Endothelial cell (in vitro differentiated cells): ENCODE data around the gene DOC2B. TPM values are rescaled to one million over a fixed set of nuclear protein-coding genes. Genes with fewer than 3 reads are reported as not detected.
A peak's percentile ranks its signal among the peaks of the same experiment; 100 is the strongest.
"Not testable (repeated sequence)": the region's sequence is repeated elsewhere in the genome, so short reads cannot be mapped to it uniquely, and the experiment has no call there.

Source experiments
- DNase-seq: peaks from one replicate; pipeline ENCODE4 v3.0.0; 2021; ENCODE audit warnings: low spot score
- H3K27ac Mint-ChIP-seq: one replicate; pipeline ENCODE4 v1.8.0; 2021; ENCODE audit warnings: mixed read lengths, inconsistent platforms; ENCODE audit not compliant: unreplicated experiment
- H3K27me3 Mint-ChIP-seq: one replicate; pipeline ENCODE4 v1.8.0; 2021; ENCODE audit warnings: mild to moderate bottlenecking, moderate library complexity, mixed read lengths, inconsistent platforms; ENCODE audit not compliant: unreplicated experiment
- H3K36me3 Mint-ChIP-seq: one replicate; pipeline ENCODE4 v1.8.0; 2021; ENCODE audit warnings: mild to moderate bottlenecking, low read depth, mixed read lengths, inconsistent platforms; ENCODE audit not compliant: unreplicated experiment
- H3K4me1 Mint-ChIP-seq: one replicate; pipeline ENCODE4 v1.8.0; 2021; ENCODE audit warnings: mild to moderate bottlenecking, mixed read lengths, inconsistent platforms; ENCODE audit not compliant: unreplicated experiment
- H3K4me3 Mint-ChIP-seq: one replicate; pipeline ENCODE4 v1.8.0; 2021; ENCODE audit warnings: mild to moderate bottlenecking, mixed read lengths, inconsistent platforms; ENCODE audit not compliant: unreplicated experiment
- H3K9me3 Mint-ChIP-seq: one replicate; pipeline ENCODE4 v1.8.0; 2021; ENCODE audit warnings: mixed read lengths, inconsistent platforms; ENCODE audit not compliant: unreplicated experiment
- total RNA-seq: library from RNA; stranded (reverse); fragmentation: NEBNext Ultra II Directional; extraction: Animal tissue kit (Norgen Biotek cat#: 25700); gene quantifications from one replicate; pipeline ENCODE4 v1.2.1, GENCODE V29; 2021; ENCODE audit not compliant: unreplicated experiment
- TF ChIP-seq, protein P1 (sequence below): fragments of 200-600 bp; sonication (generic); IDR thresholded peaks from one replicate; pipeline ENCODE4 v1.5.0; 2021; ENCODE audit warnings: antibody characterized with exemption; ENCODE audit not compliant: unreplicated experiment

DOC2B gene
- total RNA-seq, 1 donor from 2014 or later = 0.33 TPM

DNA sequence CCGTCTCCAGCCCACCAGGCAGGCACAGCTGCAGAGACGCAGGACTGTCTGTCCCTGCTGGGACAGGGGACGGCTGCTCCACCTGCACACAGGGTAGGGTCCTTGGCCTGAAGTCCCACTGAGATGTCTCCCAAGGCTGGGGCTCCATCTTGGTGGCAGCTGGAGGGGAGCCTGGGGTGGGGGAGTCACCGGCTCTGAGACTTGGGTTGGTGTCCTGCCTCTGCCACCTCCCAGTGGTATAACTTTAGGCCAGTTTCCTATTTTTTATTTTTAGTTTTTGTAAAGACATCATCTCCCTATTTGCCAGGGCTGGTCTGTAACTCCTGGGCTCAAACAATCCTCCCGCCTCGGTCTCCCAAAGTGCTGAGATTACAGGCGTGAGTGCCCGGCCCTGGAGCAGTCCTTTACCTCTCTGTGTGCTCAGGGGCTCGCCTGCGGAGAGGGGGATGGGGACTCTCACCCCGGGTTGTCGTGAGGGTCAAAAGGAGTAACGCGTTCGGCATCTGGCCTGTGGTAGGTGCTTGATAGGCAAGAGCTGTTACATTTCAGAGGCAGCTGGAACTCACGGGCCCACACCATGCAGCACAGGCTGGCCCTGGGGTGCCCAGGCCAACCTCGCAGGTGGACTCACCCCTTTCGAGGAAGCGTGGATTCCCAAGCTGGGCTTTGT lies 46.6 kb upstream of the DOC2B start:
- no peak for DNase-seq

DNA sequence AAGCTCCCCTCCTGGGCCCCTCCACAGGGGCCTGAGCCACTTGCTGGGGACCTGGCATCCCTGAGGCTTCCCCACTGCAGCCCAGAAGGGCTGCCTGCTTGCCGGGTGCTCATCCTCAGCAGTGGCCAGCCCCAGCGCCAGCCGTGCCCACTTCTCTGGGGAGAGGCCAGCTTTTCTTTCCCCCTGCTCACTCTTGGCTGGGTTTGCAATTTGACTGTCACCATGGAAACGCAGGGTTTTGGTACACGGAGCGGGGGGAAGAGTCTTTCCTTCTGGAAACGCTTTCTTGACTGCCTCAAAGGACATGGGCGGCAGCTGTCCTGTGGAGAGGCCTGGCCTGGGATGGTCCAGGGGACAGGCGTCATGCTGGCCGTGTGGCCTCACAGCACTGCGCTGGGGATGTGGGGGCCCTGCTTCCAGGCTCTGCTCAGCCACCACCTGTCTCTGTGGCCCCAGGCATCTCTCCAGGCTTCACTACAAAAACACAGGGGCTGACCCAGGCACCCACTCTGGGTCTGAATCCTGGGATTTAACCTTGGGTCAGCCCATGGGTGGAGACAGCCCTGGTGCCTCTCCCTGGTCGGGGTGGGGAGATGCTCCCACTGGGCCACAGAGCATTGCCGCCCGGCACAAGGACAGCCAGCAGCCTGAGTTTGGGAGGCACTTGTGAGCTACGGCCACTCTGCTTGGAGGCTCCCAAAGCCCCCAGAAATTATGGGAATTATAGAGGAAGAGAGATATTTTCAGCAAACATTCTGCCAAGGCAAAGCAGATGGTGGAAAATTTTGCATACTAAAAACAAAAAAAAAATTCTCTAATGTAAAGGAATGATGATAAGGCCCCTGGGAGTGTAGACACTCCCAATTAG lies 45.9 kb upstream of the DOC2B start:
- TF ChIP-seq, protein P1, sequence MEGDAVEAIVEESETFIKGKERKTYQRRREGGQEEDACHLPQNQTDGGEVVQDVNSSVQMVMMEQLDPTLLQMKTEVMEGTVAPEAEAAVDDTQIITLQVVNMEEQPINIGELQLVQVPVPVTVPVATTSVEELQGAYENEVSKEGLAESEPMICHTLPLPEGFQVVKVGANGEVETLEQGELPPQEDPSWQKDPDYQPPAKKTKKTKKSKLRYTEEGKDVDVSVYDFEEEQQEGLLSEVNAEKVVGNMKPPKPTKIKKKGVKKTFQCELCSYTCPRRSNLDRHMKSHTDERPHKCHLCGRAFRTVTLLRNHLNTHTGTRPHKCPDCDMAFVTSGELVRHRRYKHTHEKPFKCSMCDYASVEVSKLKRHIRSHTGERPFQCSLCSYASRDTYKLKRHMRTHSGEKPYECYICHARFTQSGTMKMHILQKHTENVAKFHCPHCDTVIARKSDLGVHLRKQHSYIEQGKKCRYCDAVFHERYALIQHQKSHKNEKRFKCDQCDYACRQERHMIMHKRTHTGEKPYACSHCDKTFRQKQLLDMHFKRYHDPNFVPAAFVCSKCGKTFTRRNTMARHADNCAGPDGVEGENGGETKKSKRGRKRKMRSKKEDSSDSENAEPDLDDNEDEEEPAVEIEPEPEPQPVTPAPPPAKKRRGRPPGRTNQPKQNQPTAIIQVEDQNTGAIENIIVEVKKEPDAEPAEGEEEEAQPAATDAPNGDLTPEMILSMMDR = no peak
- H3K36me3 Mint-ChIP-seq = peaks cover 3% of the 10 kb centered on the region
- H3K27me3 Mint-ChIP-seq = peaks cover 4% of the 10 kb centered on the region
- no peak for DNase-seq
- H3K4me1 Mint-ChIP-seq = peaks cover 11% of the 10 kb centered on the region
- H3K4me3 Mint-ChIP-seq = no peak overlapping the region
- no peaks in the 10 kb centered on the region for H3K9me3 Mint-ChIP-seq
- H3K27ac Mint-ChIP-seq = no peak overlapping the region

More for the DNA sequence above, 46.6 kb upstream of the DOC2B start:
- H3K4me3 Mint-ChIP-seq = no peak overlapping the region
- peaks cover 3% of the 10 kb centered on the region for H3K36me3 Mint-ChIP-seq
- H3K27me3 Mint-ChIP-seq = peaks cover 4% of the 10 kb centered on the region
- peak overlapping the region; percentile 36 for H3K27ac Mint-ChIP-seq
- no peaks in the 10 kb centered on the region for H3K9me3 Mint-ChIP-seq
- H3K4me1 Mint-ChIP-seq = peaks cover 11% of the 10 kb centered on the region
- TF ChIP-seq, protein P1 = no peak

DNA sequence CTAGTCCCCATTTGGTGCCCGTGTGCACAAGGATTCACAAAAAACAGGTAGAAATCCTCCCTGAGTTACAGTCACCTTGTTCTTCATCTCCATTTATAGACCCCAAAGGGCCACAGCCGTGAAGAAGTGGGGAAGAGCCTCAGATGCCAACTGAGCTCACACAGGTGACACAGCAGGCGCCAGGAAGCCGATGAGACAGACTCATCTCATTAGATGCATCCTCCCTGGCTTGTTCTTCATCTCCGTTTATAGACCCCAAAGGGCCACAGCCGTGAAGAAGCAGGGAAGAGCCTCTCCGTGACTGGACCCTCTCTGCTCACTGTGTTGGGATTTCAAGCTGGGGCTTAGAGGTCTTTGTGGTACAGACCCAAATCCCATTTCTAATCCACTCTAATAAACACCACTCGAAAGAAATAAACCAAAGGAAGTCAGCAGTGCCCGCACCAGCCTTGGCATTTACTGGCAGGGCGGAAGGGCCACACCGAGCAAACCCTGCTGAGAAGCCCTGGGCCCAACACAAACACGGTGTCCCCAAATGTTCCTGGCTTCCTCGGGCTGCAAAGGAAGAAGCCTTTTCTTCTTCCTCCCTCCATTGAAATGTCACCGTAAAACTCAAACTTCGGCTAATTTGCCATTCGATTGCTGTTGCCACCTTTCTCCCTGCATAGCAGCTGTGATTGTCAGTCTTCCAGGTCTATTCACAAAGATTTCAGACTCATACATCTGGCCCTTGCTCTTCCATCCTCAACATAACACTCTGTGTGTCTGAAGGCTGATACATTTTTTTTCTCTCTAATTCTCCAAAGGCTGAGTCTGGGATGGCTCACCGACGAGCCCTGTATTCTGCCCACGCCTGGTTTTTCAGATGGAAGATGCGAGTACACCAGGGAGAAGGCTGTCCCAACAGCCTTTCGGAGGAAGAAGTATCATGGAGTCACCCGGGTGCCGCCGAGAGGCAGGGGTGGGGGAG lies 44.9 kb upstream of the DOC2B start:
- H3K4me3 Mint-ChIP-seq = no peak overlapping the region
- H3K27ac Mint-ChIP-seq = peak overlapping the region; percentile 9
- peaks cover 4% of the 10 kb centered on the region for H3K27me3 Mint-ChIP-seq
- H3K4me1 Mint-ChIP-seq = peaks cover 11% of the 10 kb centered on the region
- TF ChIP-seq, protein P1 = no peak
- no peak for DNase-seq
- no peaks in the 10 kb centered on the region for H3K9me3 Mint-ChIP-seq
- peaks cover 3% of the 10 kb centered on the region for H3K36me3 Mint-ChIP-seq

DNA sequence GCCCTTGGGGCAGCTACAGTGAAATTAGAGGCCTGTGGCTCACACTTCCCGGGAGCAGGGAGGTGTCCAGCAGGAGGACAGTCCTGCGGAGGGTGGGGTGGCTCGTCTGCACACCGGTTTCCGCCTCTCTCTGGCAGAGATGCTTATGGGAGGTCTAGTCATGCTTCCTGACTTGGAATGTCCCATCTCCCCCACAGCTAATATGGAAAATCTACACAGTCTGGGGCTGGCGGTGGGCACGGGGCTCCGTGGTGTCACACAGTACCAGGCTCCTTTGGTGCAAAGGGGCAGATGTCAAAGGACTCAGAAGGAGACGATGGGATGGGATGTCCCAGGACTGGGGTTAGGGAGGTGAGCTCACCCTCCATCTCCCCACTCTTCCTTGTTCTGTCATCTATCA lies 44.1 kb upstream of the DOC2B start:
- H3K27me3 Mint-ChIP-seq = peaks cover 3% of the 10 kb centered on the region
- DNase-seq = no peak
- peaks cover 3% of the 10 kb centered on the region for H3K36me3 Mint-ChIP-seq
- no peak overlapping the region for H3K4me3 Mint-ChIP-seq
- no peak overlapping the region for H3K27ac Mint-ChIP-seq
- no peaks in the 10 kb centered on the region for H3K9me3 Mint-ChIP-seq
- TF ChIP-seq, protein P1 = no peak
- H3K4me1 Mint-ChIP-seq = peaks cover 11% of the 10 kb centered on the region

DNA sequence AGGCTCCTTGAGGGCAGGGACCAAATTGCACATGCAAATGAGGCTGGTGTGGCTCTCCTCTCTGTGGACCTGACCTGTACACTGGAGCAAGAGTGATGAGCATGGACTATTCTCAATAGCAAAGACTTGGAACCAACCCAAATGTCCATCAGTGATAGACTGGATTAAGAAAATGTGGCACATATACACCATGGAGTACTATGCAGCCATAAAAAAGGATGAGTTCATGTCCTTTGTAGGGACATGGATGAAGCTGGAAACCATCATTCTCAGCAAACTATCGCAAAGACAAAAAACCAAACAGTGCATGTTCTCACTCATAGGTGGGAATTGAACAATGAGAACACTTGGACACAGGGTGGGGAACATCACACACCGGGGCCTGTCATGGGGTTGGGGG lies 43.1 kb upstream of the DOC2B start:
- H3K4me3 Mint-ChIP-seq = peak overlapping the region; percentile 5

More for the DNA sequence above, 43.1 kb upstream of the DOC2B start:
- not testable (repeated sequence) for H3K4me1 Mint-ChIP-seq, H3K36me3 Mint-ChIP-seq, H3K27me3 Mint-ChIP-seq, H3K27ac Mint-ChIP-seq, H3K9me3 Mint-ChIP-seq, DNase-seq
